Transverse colon (tissue), 4 donors: ENCODE results near the gene OR8B8. TPM values are rescaled to one million over a fixed set of nuclear protein-coding genes. Genes with fewer than 3 reads are reported as not detected.

ENCODE experiments used
- DNase-seq: peaks from one replicate; pipeline ENCODE4 v3.0.0-alpha.2; 2019
- H3K27ac ChIP-seq, 4 donors: fragments of 200-600 bp; sonication (generic); 2 replicates each; pipeline ENCODE4 v1.5.1; 2016 to 2018; ENCODE audit warnings: inconsistent platforms in 4 of 4
- H3K27me3 ChIP-seq: fragments of 200-600 bp; sonication (generic); 2 replicates; pipeline ENCODE4 v1.5.1; 2017; ENCODE audit warnings: inconsistent platforms
- H3K36me3 ChIP-seq, 4 donors: fragments of 200-600 bp; sonication (generic); 2 replicates each; pipeline ENCODE4 v1.5.1; 2017 to 2019; ENCODE audit warnings: inconsistent platforms in 4 of 4
- H3K4me1 ChIP-seq, 4 donors: fragments of 200-600 bp; sonication (generic); 2 replicates each; pipeline ENCODE4 v1.5.1; 2017 to 2020; ENCODE audit warnings: inconsistent platforms in 4 of 4
- H3K4me3 ChIP-seq, 4 donors: fragments of 200-600 bp; sonication (generic); 1 replicate in 1 of 4; 2 replicates in 3 of 4; pipeline versions ENCODE4 v1.5.1 to v1.6.1; 2017 to 2019; ENCODE audit warnings: inconsistent platforms in 4 of 4
- H3K9me3 ChIP-seq, 2 donors: fragments of 200-600 bp; sonication (generic); 2 replicates each; pipeline ENCODE4 v1.5.1; 2017 to 2019; ENCODE audit warnings: inconsistent platforms in 2 of 2
- EP300 ChIP-seq: sonication (generic); formaldehyde crosslinking; IDR thresholded peaks from one replicate; pipeline ENCODE4 v1.6.1; 2017; ENCODE audit warnings: antibody characterized with exemption, low read depth
- POLR2A ChIP-seq: fragments of 450-650 bp; IDR thresholded peaks from one replicate; pipeline ENCODE4 v1.6.1; 2016; ENCODE audit warnings: antibody characterized with exemption, mild to moderate bottlenecking, moderate library complexity
- POLR2AphosphoS5 ChIP-seq, 3 donors: sonication (generic); formaldehyde crosslinking; IDR thresholded peaks; one replicate each; pipeline ENCODE4 v1.6.1; 2016; ENCODE audit warnings: antibody characterized with exemption in 3 of 3
- WGBS, 2 donors: methylation state at CpG; one replicate each; pipeline ENCODE4 v1.1.5; 2018; ENCODE audit warnings: low coverage in 1 of 2; 5-methylcytosine and 5-hydroxymethylcytosine counted together
- in situ Hi-C, 4 donors: fragments of 200-750 bp; cut with MboI; loops; one replicate each; pipeline versions ENCODE4 v1.15.0 to v1.15.1; 2017; ENCODE audit warnings: low sequenced_read_pairs in 3 of 4, low pct_ligation_motif_present in 1 of 4, low pct_unique_long_range_greater_than_20kb in 1 of 4
- intact Hi-C: fragments of 100-400 bp; cut with DNase I; formaldehyde crosslinking; loops from one replicate; pipeline ENCODE4 v1.15.1; 2023; ENCODE audit warnings: low total_unique reads
- total RNA-seq, 4 donors: library from RNA; depleted of rRNA; stranded (reverse); fragments of >200 nt; gene quantifications; one replicate each; pipeline ENCODE4 v1.1.0, GENCODE V29; 2016
- TF ChIP-seq, protein P1 (sequence below), 5 experiments: fragments of 200-600 bp in 3 of 5; fragments of 450-650 bp in 2 of 5; sonication (generic) in 3 of 5; IDR thresholded peaks; 1 replicate in 2 of 5; 2 replicates in 3 of 5; pipeline ENCODE4 v1.5.1; 2016 to 2017; ENCODE audit warnings: antibody characterized with exemption in 5 of 5, inconsistent platforms in 3 of 5, mild to moderate bottlenecking in 2 of 5, moderate library complexity in 1 of 5

The OR8B8 gene
- total RNA-seq, 4 donors from 2014 or later: not detected

GRCh38 chr11:124467381-124467927 is 22.0 kb upstream of the OR8B8 start:
- Histone ChIP-seq H3K27ac (no peak overlapping the region), H3K27me3 (no peaks in the 10 kb centered on the region), H3K4me3 (no peak overlapping the region), H3K36me3 (no peaks in the 10 kb centered on the region), H3K4me1 (no peaks in the 10 kb centered on the region), H3K9me3 (no peaks in the 10 kb centered on the region)
- intact Hi-C loops (no loop called here), in situ Hi-C loops (no loop called here)
- WGBS, 2 donors: 70 to 73% methylated on average over 3 to 8 of the region's 8 CpGs
- no peak for DNase-seq
- TF ChIP-seq EP300 (no peak), POLR2AphosphoS5 (IDR thresholded peaks at IDR 0.05) (no peak), POLR2A (no peak)
- TF ChIP-seq, protein P1, sequence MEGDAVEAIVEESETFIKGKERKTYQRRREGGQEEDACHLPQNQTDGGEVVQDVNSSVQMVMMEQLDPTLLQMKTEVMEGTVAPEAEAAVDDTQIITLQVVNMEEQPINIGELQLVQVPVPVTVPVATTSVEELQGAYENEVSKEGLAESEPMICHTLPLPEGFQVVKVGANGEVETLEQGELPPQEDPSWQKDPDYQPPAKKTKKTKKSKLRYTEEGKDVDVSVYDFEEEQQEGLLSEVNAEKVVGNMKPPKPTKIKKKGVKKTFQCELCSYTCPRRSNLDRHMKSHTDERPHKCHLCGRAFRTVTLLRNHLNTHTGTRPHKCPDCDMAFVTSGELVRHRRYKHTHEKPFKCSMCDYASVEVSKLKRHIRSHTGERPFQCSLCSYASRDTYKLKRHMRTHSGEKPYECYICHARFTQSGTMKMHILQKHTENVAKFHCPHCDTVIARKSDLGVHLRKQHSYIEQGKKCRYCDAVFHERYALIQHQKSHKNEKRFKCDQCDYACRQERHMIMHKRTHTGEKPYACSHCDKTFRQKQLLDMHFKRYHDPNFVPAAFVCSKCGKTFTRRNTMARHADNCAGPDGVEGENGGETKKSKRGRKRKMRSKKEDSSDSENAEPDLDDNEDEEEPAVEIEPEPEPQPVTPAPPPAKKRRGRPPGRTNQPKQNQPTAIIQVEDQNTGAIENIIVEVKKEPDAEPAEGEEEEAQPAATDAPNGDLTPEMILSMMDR (IDR thresholded peaks at IDR 0.05): no peak

- no peak overlapping the region for H3K4me3 ChIP-seq
- no peaks in the 10 kb centered on the region for H3K36me3 ChIP-seq
- no peaks in the 10 kb centered on the region for H3K27me3 ChIP-seq
- intact Hi-C loops (no loop called here), in situ Hi-C loops (no loop called here)
- H3K4me1 ChIP-seq: no peaks in the 10 kb centered on the region
- WGBS, 2 donors: 78% methylated on average over 4 of the region's 4 CpGs; no CpG with 5 or more reads in 1 of the 2 donors
- DNase-seq: no peak
- H3K9me3 ChIP-seq: no peaks in the 10 kb centered on the region
- TF ChIP-seq POLR2A (no peak), EP300 (no peak), POLR2AphosphoS5 (IDR thresholded peaks at IDR 0.05) (no peak)
- TF ChIP-seq, protein P1 (IDR thresholded peaks at IDR 0.05): no peak
- no peak overlapping the region for H3K27ac ChIP-seq
Observed at GRCh38 chr11:124465368-124465767, 19.9 kb upstream of the OR8B8 start.

GRCh38 chr11:124463990-124464389 is 18.5 kb upstream of the OR8B8 start:
- WGBS, 2 donors: 56 to 75% methylated on average over 1 to 5 of the region's 5 CpGs
- no peak for DNase-seq
- in situ Hi-C loops: no loop called here
- no peak overlapping the region for H3K27ac ChIP-seq
- H3K4me3 ChIP-seq: no peak overlapping the region
- no peaks in the 10 kb centered on the region for H3K27me3 ChIP-seq
- intact Hi-C loops: no loop called here
- TF ChIP-seq POLR2AphosphoS5 (IDR thresholded peaks at IDR 0.05) (no peak), POLR2A (no peak), EP300 (no peak)
- TF ChIP-seq, protein P1 (IDR thresholded peaks at IDR 0.05): no peak
- no peaks in the 10 kb centered on the region for H3K4me1 ChIP-seq
- H3K36me3 ChIP-seq: no peaks in the 10 kb centered on the region
- no peaks in the 10 kb centered on the region for H3K9me3 ChIP-seq

- H3K4me1 ChIP-seq: no peaks in the 10 kb centered on the region
- intact Hi-C loops: no loop called here
- in situ Hi-C loops: no loop called here
- no peak overlapping the region for H3K27ac ChIP-seq
- H3K36me3 ChIP-seq: no peaks in the 10 kb centered on the region
- no peaks in the 10 kb centered on the region for H3K9me3 ChIP-seq
- TF ChIP-seq POLR2AphosphoS5 (IDR thresholded peaks at IDR 0.05) (no peak), EP300 (no peak), POLR2A (no peak)
- TF ChIP-seq, protein P1 (IDR thresholded peaks at IDR 0.05): no peak
- no peak overlapping the region for H3K4me3 ChIP-seq
- 65 to 67% methylated on average over 3 of the region's 3 CpGs for WGBS, 2 donors
- H3K27me3 ChIP-seq: no peaks in the 10 kb centered on the region
- no peak for DNase-seq
Observed at GRCh38 chr11:124463324-124463723, 17.8 kb upstream of the OR8B8 start.
